Smooth muscle cell (in vitro differentiated cells): ENCODE data around the gene TSC22D1. TPM values are rescaled to one million over a fixed set of nuclear protein-coding genes. Genes with fewer than 3 reads are reported as not detected.

Source experiments
- DNase-seq: peaks from one replicate; lab custom pipeline; 2025; ENCODE audit not compliant: unreplicated experiment; lab: John Stamatoyannopoulos, UW
- H2AFZ ChIP-seq: fragments of 200-600 bp; sonication (generic); 2 replicates; pipeline ENCODE4 v1.6.0; 2016; ENCODE audit warnings: antibody characterized with exemption, low read depth, mild to moderate bottlenecking
- H3F3A ChIP-seq: fragments of 200-600 bp; sonication (generic); 2 replicates; pipeline ENCODE4 v1.6.0; 2017; ENCODE audit warnings: antibody characterized with exemption, low read depth
- H3K27ac ChIP-seq: fragments of 200-600 bp; sonication (generic); 2 replicates; pipeline ENCODE4 v1.5.1; 2016; ENCODE audit warnings: low read depth, mild to moderate bottlenecking
- H3K27me3 ChIP-seq: fragments of 200-600 bp; sonication (generic); 2 replicates; pipeline ENCODE4 v1.6.1; 2016; ENCODE audit warnings: low read depth, mild to moderate bottlenecking
- H3K36me3 ChIP-seq: fragments of 200-600 bp; sonication (generic); 2 replicates; pipeline ENCODE4 v1.5.1; 2016; ENCODE audit warnings: low read depth
- H3K4me1 ChIP-seq: fragments of 200-600 bp; sonication (generic); 2 replicates; pipeline ENCODE4 v1.5.1; 2016; ENCODE audit warnings: low read depth
- H3K4me2 ChIP-seq: fragments of 200-600 bp; sonication (generic); 2 replicates; pipeline ENCODE4 v1.6.0; 2016; ENCODE audit warnings: mild to moderate bottlenecking
- H3K4me3 ChIP-seq: fragments of 200-600 bp; sonication (generic); 2 replicates; pipeline ENCODE4 v1.5.1; 2016; ENCODE audit warnings: mild to moderate bottlenecking
- H3K79me2 ChIP-seq: fragments of 200-600 bp; sonication (generic); 2 replicates; pipeline ENCODE4 v1.6.0; 2016; ENCODE audit warnings: low read depth, mild to moderate bottlenecking
- H3K9ac ChIP-seq: fragments of 200-600 bp; sonication (generic); 2 replicates; pipeline ENCODE4 v1.6.0; 2016; ENCODE audit warnings: low read depth
- H3K9me3 ChIP-seq: fragments of 200-600 bp; sonication (generic); replicated peaks from 2 replicates; pipeline ENCODE4 v1.5.1; 2016; ENCODE audit warnings: low read depth
- H4K20me1 ChIP-seq: fragments of 200-600 bp; sonication (generic); 2 replicates; pipeline ENCODE4 v1.6.0; 2016; ENCODE audit warnings: low read depth
- CTCF ChIP-seq: fragments of 200-600 bp; sonication (generic); IDR thresholded peaks from 2 replicates; pipeline ENCODE4 v1.5.1; 2017; ENCODE audit warnings: borderline replicate concordance, mild to moderate bottlenecking, antibody characterized with exemption; ENCODE audit not compliant: insufficient read depth, poor library complexity, severe bottlenecking
- WGBS: methylation state at CpG from one replicate; pipeline ENCODE4 v1.1.7; 2016; ENCODE audit warnings: low lambda C conversion rate; 5-methylcytosine and 5-hydroxymethylcytosine counted together
- polyA plus RNA-seq: library from polyadenylated mRNA; unstranded; fragments of >200 nt; fragmentation: Nextera tagmentation; extraction: Ambion mirVana; gene quantifications from 2 replicates; pipeline ENCODE4 v1.2.1, GENCODE V29; 2016
- total RNA-seq: library from RNA; depleted of rRNA; stranded (reverse); fragments of >200 nt; gene quantifications from 2 replicates; pipeline ENCODE4 v1.2.3, GENCODE V29; 2014

TSC22D1 gene
- total and polyA plus RNA-seq, 2 experiments from 2014 or later: 117 to 159 TPM

GRCh38 chr13:44592216-44592847 lies 16.2 kb upstream of the TSC22D1 start:
- WGBS: 91% methylated on average over 6 of the region's 6 CpGs

GRCh38 chr13:44591316-44591715 lies 15.2 kb upstream of the TSC22D1 start:
- no peak for DNase-seq
- 88% methylated on average over 15 of the region's 15 CpGs for WGBS
- no peaks in the 10 kb centered on the region for H3K4me1 ChIP-seq
- H2AFZ ChIP-seq: no peak overlapping the region
- H3K9ac ChIP-seq: no peak overlapping the region
- H3F3A ChIP-seq: no peaks in the 10 kb centered on the region
- H4K20me1 ChIP-seq: no peaks in the 10 kb centered on the region
- no peaks in the 10 kb centered on the region for H3K36me3 ChIP-seq
- no peaks in the 10 kb centered on the region for H3K27me3 ChIP-seq
- H3K9me3 ChIP-seq: no peaks in the 10 kb centered on the region
- no peak overlapping the region for H3K4me2 ChIP-seq
- H3K4me3 ChIP-seq: no peak overlapping the region
- H3K79me2 ChIP-seq: no peaks in the 10 kb centered on the region
- H3K27ac ChIP-seq: no peak overlapping the region
- TF ChIP-seq CTCF: no peak

More at GRCh38 chr13:44592216-44592847, 16.2 kb upstream of the TSC22D1 start:
- Histone ChIP-seq H3K9me3 (no peaks in the 10 kb centered on the region), H3K4me3 (no peak overlapping the region), H3F3A (no peaks in the 10 kb centered on the region), H2AFZ (no peak overlapping the region), H3K9ac (no peak overlapping the region), H3K4me1 (no peaks in the 10 kb centered on the region), H3K79me2 (no peaks in the 10 kb centered on the region), H3K27ac (no peak overlapping the region), H4K20me1 (no peaks in the 10 kb centered on the region), H3K27me3 (no peaks in the 10 kb centered on the region), H3K36me3 (no peaks in the 10 kb centered on the region), H3K4me2 (no peak overlapping the region)
- TF ChIP-seq CTCF: no peak
- no peak for DNase-seq

- no peak overlapping the region for H2AFZ ChIP-seq
- H3K4me2 ChIP-seq: no peak overlapping the region
- H3K4me1 ChIP-seq: peaks cover 22% of the 10 kb centered on the region
- no peak overlapping the region for H3K9ac ChIP-seq
- H4K20me1 ChIP-seq: no peaks in the 10 kb centered on the region
- H3K36me3 ChIP-seq: no peaks in the 10 kb centered on the region
- 87% methylated on average over 3 of the region's 3 CpGs for WGBS
- H3K79me2 ChIP-seq: no peaks in the 10 kb centered on the region
- H3K9me3 ChIP-seq: no peaks in the 10 kb centered on the region
- no peak for DNase-seq
- H3F3A ChIP-seq: peaks cover 6% of the 10 kb centered on the region
- H3K27ac ChIP-seq: no peak overlapping the region
- H3K4me3 ChIP-seq: no peak overlapping the region
- no peaks in the 10 kb centered on the region for H3K27me3 ChIP-seq
- no peak for TF ChIP-seq CTCF
Measured at GRCh38 chr13:44583137-44583536, 7.0 kb upstream of the TSC22D1 start.

GRCh38 chr13:44578067-44578400 lies 1.9 kb upstream of the TSC22D1 start:
- peak overlapping the region; percentile 78 for H2AFZ ChIP-seq
- peak overlapping the region; percentile 95 for H3K4me2 ChIP-seq
- no peak for TF ChIP-seq CTCF
- peak overlapping the region; percentile 94 for H3K27ac ChIP-seq
- peaks cover 29% of the 10 kb centered on the region for H4K20me1 ChIP-seq
- WGBS: under 1% methylated on average over 15 of the region's 15 CpGs
- H3K79me2 ChIP-seq: peaks cover 22% of the 10 kb centered on the region
- H3K4me3 ChIP-seq: peak overlapping the region; percentile 86
- no peaks in the 10 kb centered on the region for H3K9me3 ChIP-seq
- H3F3A ChIP-seq: peaks cover 9% of the 10 kb centered on the region
- no peaks in the 10 kb centered on the region for H3K36me3 ChIP-seq
- H3K9ac ChIP-seq: peak overlapping the region; percentile 92
- H3K27me3 ChIP-seq: no peaks in the 10 kb centered on the region
- H3K4me1 ChIP-seq: peaks cover 38% of the 10 kb centered on the region
- DNase-seq: no peak
